SK-N-SH (cell line): ENCODE measurements around the gene DHRSX. TPM values are rescaled to one million over a fixed set of nuclear protein-coding genes. Genes with fewer than 3 reads are reported as not detected.
"Not testable (repeated sequence)": the region's sequence is repeated elsewhere in the genome, so short reads cannot be mapped to it uniquely, and the experiment has no call there.

Experiments
- CTCF ChIA-PET: fragments of 300-600, 350-600 bp; formaldehyde crosslinking; extraction: SDS; loops from one replicate; lab custom pipeline; 2021; lab: Yijun Ruan, JAX
- POLR2A ChIA-PET: fragments of 350-600 bp; sonication (Branson Sonifier 250); formaldehyde crosslinking; extraction: SDS; loops from one replicate; lab custom pipeline; 2020; ENCODE audit warnings: antibody characterized with exemption, inconsistent platforms; lab: Yijun Ruan, JAX
- DNase-seq: peaks from one replicate; pipeline ENCODE4 v3.0.0; 2012
- H2AFZ ChIP-seq: fragments of 200-600 bp; sonication (generic); 2 replicates; pipeline ENCODE4 v1.8.1; 2016; ENCODE audit warnings: antibody characterized with exemption, mild to moderate bottlenecking, low read depth
- H3F3A ChIP-seq: fragments of 200-600 bp; sonication (generic); replicated peaks from 2 replicates; pipeline ENCODE3; 2016; ENCODE audit warnings: antibody characterized with exemption, mild to moderate bottlenecking; ENCODE audit not compliant: insufficient read depth
- H3K27ac ChIP-seq, 2 experiments: fragments of 200-500 bp in 1 of 2; fragments of 200-600 bp in 1 of 2; sonication (Bioruptor generic) in 1 of 2; sonication (generic), shearing (Covaris generic) in 1 of 2; 2 replicates each; pipeline versions ENCODE4 v1.5.1 to v1.6.1; 2014 to 2016; ENCODE audit warnings: low read depth in 2 of 2, inconsistent platforms in 1 of 2, low read length in 1 of 2, mild to moderate bottlenecking in 1 of 2, mixed read lengths in 1 of 2
- H3K27me3 ChIP-seq: fragments of 200-600 bp; sonication (generic), shearing (Covaris generic); 2 replicates; pipeline ENCODE4 v1.6.1; 2016; ENCODE audit warnings: mixed run types; ENCODE audit not compliant: insufficient read depth
- H3K36me3 ChIP-seq, 2 experiments: fragments of 200-500 bp in 1 of 2; fragments of 200-600 bp in 1 of 2; sonication (Bioruptor generic) in 1 of 2; sonication (generic) in 1 of 2; replicated peaks in 1 of 2; 2 replicates each; pipeline versions ENCODE3 to v1.5.1; 2014 to 2016; ENCODE audit warnings: low read length in 1 of 2, mild to moderate bottlenecking in 1 of 2; ENCODE audit not compliant: insufficient read depth in 2 of 2, control insufficient read depth in 1 of 2
- H3K4me1 ChIP-seq, 2 experiments: fragments of 200-500 bp in 1 of 2; fragments of 200-600 bp in 1 of 2; sonication (Bioruptor generic) in 1 of 2; sonication (generic), shearing (Covaris generic) in 1 of 2; 2 replicates each; pipeline versions ENCODE4 v1.5.1 to v1.6.1; 2014 to 2016; ENCODE audit warnings: low read depth in 1 of 2, low read length in 1 of 2, mixed run types in 1 of 2; ENCODE audit not compliant: insufficient read depth in 2 of 2, control insufficient read depth in 1 of 2
- H3K4me2 ChIP-seq: fragments of 200-600 bp; sonication (generic), shearing (Covaris generic); 2 replicates; pipeline ENCODE4 v1.6.1; 2017; ENCODE audit warnings: mixed run types
- H3K4me3 ChIP-seq, 2 experiments: fragments of 200-500 bp in 1 of 2; fragments of 200-600 bp in 1 of 2; sonication (Bioruptor generic) in 1 of 2; sonication (generic), shearing (Covaris generic) in 1 of 2; 2 replicates each; pipeline versions ENCODE4 v1.5.1 to v1.8.1; 2014 to 2016; ENCODE audit warnings: low read depth in 2 of 2, inconsistent platforms in 1 of 2, low read length in 1 of 2, mild to moderate bottlenecking in 1 of 2, mixed read lengths in 1 of 2, moderate library complexity in 1 of 2
- H3K79me2 ChIP-seq: fragments of 200-600 bp; sonication (generic); 2 replicates; pipeline ENCODE4 v1.8.1; 2017; ENCODE audit warnings: mild to moderate bottlenecking; ENCODE audit not compliant: insufficient read depth
- H3K9ac ChIP-seq: fragments of 200-600 bp; sonication (generic); 2 replicates; pipeline ENCODE4 v1.6.1; 2017; ENCODE audit warnings: mixed run types
- H3K9me2 ChIP-seq: fragments of 200-600 bp; sonication (generic); 2 replicates; pipeline ENCODE4 v1.6.1; 2017; ENCODE audit warnings: mixed run types
- H3K9me3 ChIP-seq: fragments of 200-600 bp; sonication (generic); 2 replicates; pipeline ENCODE4 v1.6.1; 2017; ENCODE audit warnings: mixed run types, mild to moderate bottlenecking, moderate library complexity
- H4K20me1 ChIP-seq: fragments of 200-600 bp; sonication (generic); 2 replicates; pipeline ENCODE4 v1.6.1; 2017; ENCODE audit warnings: mild to moderate bottlenecking, mixed run types; ENCODE audit not compliant: insufficient read depth
- CTCF ChIP-seq: fragments of 200-600 bp; sonication (generic); IDR thresholded peaks from 2 replicates; pipeline ENCODE4 v1.6.1; 2017; ENCODE audit warnings: antibody characterized with exemption, mild to moderate bottlenecking, moderate library complexity
- ELF1 ChIP-seq: IDR thresholded peaks from 2 replicates; pipeline ENCODE4 v1.4.0; 2012
- EP300 ChIP-seq, 2 experiments: IDR thresholded peaks; 2 replicates each; pipeline versions ENCODE4 v1.4.0 to v1.6.1; 2012; ENCODE audit warnings: borderline replicate concordance in 1 of 2, low read depth in 1 of 2, low read length in 1 of 2
- FOXM1 ChIP-seq: IDR thresholded peaks from 2 replicates; pipeline ENCODE4 v1.4.0; 2012; ENCODE audit warnings: low read depth, mild to moderate bottlenecking
- GABPA ChIP-seq: IDR thresholded peaks from 2 replicates; pipeline ENCODE4 v1.4.0; 2012; ENCODE audit warnings: low read depth, mild to moderate bottlenecking
- GATA2 ChIP-seq: sonication (generic); formaldehyde crosslinking; IDR thresholded peaks from 2 replicates; pipeline ENCODE4 v1.5.0; 2020; ENCODE audit warnings: mild to moderate bottlenecking, missing genetic modification reagents
- MEF2A ChIP-seq: IDR thresholded peaks from 2 replicates; pipeline ENCODE4 v1.4.0; 2012; ENCODE audit warnings: low read depth, borderline replicate concordance
- MXI1 ChIP-seq: IDR thresholded peaks from 2 replicates; pipeline ENCODE4 v1.6.1; 2012; ENCODE audit warnings: mild to moderate bottlenecking, low read depth, low read length, improper control_type of control experiment
- NFIC ChIP-seq: IDR thresholded peaks from 2 replicates; pipeline ENCODE4 v1.4.0; 2012; ENCODE audit warnings: borderline replicate concordance
- PBX3 ChIP-seq: IDR thresholded peaks from 2 replicates; pipeline ENCODE4; 2012
- POLR2AphosphoS5 ChIP-seq: IDR thresholded peaks from 2 replicates; pipeline ENCODE4 v1.6.1; 2012; ENCODE audit warnings: low read depth, low read length
- REST ChIP-seq: IDR thresholded peaks from 2 replicates; pipeline ENCODE4 v1.6.1; 2012; ENCODE audit warnings: mild to moderate bottlenecking, low read depth, low read length, moderate library complexity
- RXRA ChIP-seq: IDR thresholded peaks from 2 replicates; pipeline ENCODE4 v1.4.0; 2012; ENCODE audit warnings: low read depth, mild to moderate bottlenecking, borderline replicate concordance
- SMC3 ChIP-seq: IDR thresholded peaks from 2 replicates; pipeline ENCODE4 v1.6.1; 2012; ENCODE audit warnings: low read depth, low read length, improper control_type of control experiment
- TCF12 ChIP-seq: IDR thresholded peaks from 2 replicates; pipeline ENCODE4 v1.4.0; 2012
- USF1 ChIP-seq: IDR thresholded peaks from 2 replicates; pipeline ENCODE4 v1.4.0; 2012; ENCODE audit warnings: low read depth, borderline replicate concordance
- USF2 ChIP-seq: fragments of 150-350 bp; IDR thresholded peaks from 2 replicates; pipeline ENCODE4 v1.6.1; 2017; ENCODE audit warnings: antibody characterized with exemption, low read length, low read depth, borderline replicate concordance
- WGBS: methylation state at CpG from one replicate; pipeline ENCODE4 v1.1.6; 2017; ENCODE audit warnings: low lambda C conversion rate; 5-methylcytosine and 5-hydroxymethylcytosine counted together
- polyA plus RNA-seq, 3 experiments: library from polyadenylated mRNA; depleted of rRNA; stranded (reverse); fragments of >200 nt; gene quantifications; 2 replicates each; pipeline ENCODE4 v1.2.3, GENCODE V29; 2012

DHRSX gene
- polyA plus RNA-seq, 1 of the 3 experiments (the other 2 are of a cell fraction): 34.3 TPM

- TF ChIP-seq USF1: no peak
- peak; percentile 93 for TF ChIP-seq POLR2AphosphoS5
- TF ChIP-seq RXRA: peak; percentile 93
- no peak for TF ChIP-seq MEF2A
- TF ChIP-seq GABPA: no peak
- no peak for TF ChIP-seq ELF1
- peak in 1 of 2 experiments; percentile 93; a peak in 2 of 4 replicates for TF ChIP-seq EP300 (IDR thresholded peaks at IDR 0.05; ENCODE audit: borderline replicate concordance in 1 of 2, low read depth in 1 of 2, low read length in 1 of 2)
- TF ChIP-seq PBX3: peak; percentile 97
- peak; percentile 99 for TF ChIP-seq TCF12
- TF ChIP-seq USF2: no peak
- TF ChIP-seq NFIC: peak; percentile 63; the same call in 1 of the 2 replicates
- no peak for TF ChIP-seq CTCF
- TF ChIP-seq REST: 0 out of 2 replicates have a peak, but pooled peaks have one; percentile 41
- TF ChIP-seq GATA2 (CRISPR knock-in tag): no peak
- TF ChIP-seq FOXM1: peak; percentile 36; the same call in 1 of the 2 replicates
- no peak for TF ChIP-seq MXI1
- TF ChIP-seq SMC3: no peak
Measured at GRCh38 chrX:2351321-2351720, 149.5 kb downstream of the DHRSX start (continued).

GRCh38 chrX:2350703-2351102, 150.1 kb downstream of the DHRSX start:
- H3K9me2 ChIP-seq, H3K27me3 ChIP-seq, H3K36me3 ChIP-seq, H3K9me3 ChIP-seq, H3K4me1 ChIP-seq, POLR2A ChIA-PET, H2AFZ ChIP-seq, H3K4me3 ChIP-seq, H3K79me2 ChIP-seq, H3K9ac ChIP-seq, CTCF ChIA-PET, DNase-seq, H4K20me1 ChIP-seq: not testable (repeated sequence)
- peak overlapping the region; percentile 73; the same call in 1 of the 2 replicates for H3K4me2 ChIP-seq
- H3K27ac ChIP-seq: peak overlapping the region in 1 of 2 experiments; percentile 99; a peak in 3 of 4 replicates
- 95% methylated on average over 4 of the region's 4 CpGs for WGBS
- peaks cover 29% of the 10 kb centered on the region for H3F3A ChIP-seq

GRCh38 chrX:2350036-2350435, 150.7 kb downstream of the DHRSX start:
- POLR2A ChIA-PET, H3K9ac ChIP-seq, H2AFZ ChIP-seq, DNase-seq, H3K9me2 ChIP-seq, H3K79me2 ChIP-seq, H3K4me1 ChIP-seq, H3K36me3 ChIP-seq, H3K9me3 ChIP-seq, CTCF ChIA-PET, H4K20me1 ChIP-seq, H3K27me3 ChIP-seq, H3K4me2 ChIP-seq, H3K4me3 ChIP-seq: not testable (repeated sequence)
- Histone ChIP-seq H3K27ac (0 out of 4 replicates have a peak overlapping the region, but pooled peaks of 1 of the 2 experiments have one; percentile 99), H3F3A (peaks cover 29% of the 10 kb centered on the region)
- WGBS: 98% methylated on average over 9 of the region's 9 CpGs
